ENCODE results near the gene THG1L.

DNA sequence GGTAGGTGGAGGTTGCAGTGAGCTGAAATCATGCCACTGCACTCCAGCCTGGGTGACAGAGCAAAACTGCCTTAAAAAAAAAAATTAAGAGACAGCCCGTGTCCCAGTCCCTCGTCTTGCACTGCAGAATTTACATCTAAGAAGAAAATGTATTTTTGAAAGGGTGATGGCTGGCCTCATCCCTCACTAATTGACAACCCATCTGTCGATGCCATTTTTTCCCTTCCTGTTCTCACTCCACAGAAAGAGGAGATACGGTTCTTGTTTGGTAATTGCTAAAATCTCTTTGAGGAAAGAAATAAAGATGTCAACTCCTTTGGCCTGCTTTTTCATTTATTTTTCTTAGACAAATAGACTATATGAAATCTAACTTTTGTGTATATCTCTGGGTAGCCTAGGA lies 9.9 kb downstream of the THG1L start:
- TF ChIP-seq POLR2AphosphoS5 (IDR thresholded peaks at IDR 0.05) = no peak
- TF ChIP-seq, protein P1, sequence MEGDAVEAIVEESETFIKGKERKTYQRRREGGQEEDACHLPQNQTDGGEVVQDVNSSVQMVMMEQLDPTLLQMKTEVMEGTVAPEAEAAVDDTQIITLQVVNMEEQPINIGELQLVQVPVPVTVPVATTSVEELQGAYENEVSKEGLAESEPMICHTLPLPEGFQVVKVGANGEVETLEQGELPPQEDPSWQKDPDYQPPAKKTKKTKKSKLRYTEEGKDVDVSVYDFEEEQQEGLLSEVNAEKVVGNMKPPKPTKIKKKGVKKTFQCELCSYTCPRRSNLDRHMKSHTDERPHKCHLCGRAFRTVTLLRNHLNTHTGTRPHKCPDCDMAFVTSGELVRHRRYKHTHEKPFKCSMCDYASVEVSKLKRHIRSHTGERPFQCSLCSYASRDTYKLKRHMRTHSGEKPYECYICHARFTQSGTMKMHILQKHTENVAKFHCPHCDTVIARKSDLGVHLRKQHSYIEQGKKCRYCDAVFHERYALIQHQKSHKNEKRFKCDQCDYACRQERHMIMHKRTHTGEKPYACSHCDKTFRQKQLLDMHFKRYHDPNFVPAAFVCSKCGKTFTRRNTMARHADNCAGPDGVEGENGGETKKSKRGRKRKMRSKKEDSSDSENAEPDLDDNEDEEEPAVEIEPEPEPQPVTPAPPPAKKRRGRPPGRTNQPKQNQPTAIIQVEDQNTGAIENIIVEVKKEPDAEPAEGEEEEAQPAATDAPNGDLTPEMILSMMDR (IDR thresholded peaks at IDR 0.05 in 8 of 11, conservative IDR thresholded peaks at IDR 0.05 in 3 of 11) = no peak
- no peak for TF ChIP-seq POLR2A (IDR thresholded peaks at IDR 0.05)
